HEK293T (cell line): ENCODE measurements around the gene TOMM22.

ENCODE experiments used
- CTCF ChIA-PET: fragments of 350-600 bp; formaldehyde crosslinking; extraction: SDS; loops from one replicate; lab custom pipeline; 2021; ENCODE audit warnings: antibody characterized with exemption, inconsistent platforms; lab: Yijun Ruan, JAX
- POLR2A ChIA-PET: fragments of 350-600 bp; formaldehyde crosslinking; extraction: SDS; loops from one replicate; lab custom pipeline; 2020; ENCODE audit warnings: antibody characterized with exemption, inconsistent platforms; lab: Yijun Ruan, JAX
- DNase-seq: peaks from one replicate; pipeline ENCODE4 v3.0.0; 2012; ENCODE audit warnings: mixed read lengths; ENCODE audit errors: extremely low spot score
- ARNT ChIP-seq: fragments of 450-650 bp; IDR thresholded peaks from 2 replicates; pipeline ENCODE4 v1.6.1; 2017; ENCODE audit warnings: mild to moderate bottlenecking
- BHLHE40 ChIP-seq: fragments of 450-650 bp; IDR thresholded peaks from 2 replicates; pipeline ENCODE4 v1.6.1; 2016; ENCODE audit warnings: mild to moderate bottlenecking, moderate library complexity, borderline replicate concordance
- CTBP1 ChIP-seq: fragments of 450-650 bp; IDR thresholded peaks from 2 replicates; pipeline ENCODE4 v1.6.1; 2016; ENCODE audit warnings: borderline replicate concordance
- ELF4 ChIP-seq: fragments of 450-650 bp; IDR thresholded peaks from 2 replicates; pipeline ENCODE4 v1.6.1; 2017; ENCODE audit warnings: antibody characterized with exemption
- FOXA1 ChIP-seq: fragments of 450-650 bp; IDR thresholded peaks from 2 replicates; pipeline ENCODE4 v1.6.1; 2016; ENCODE audit warnings: mild to moderate bottlenecking
- FOXK2 ChIP-seq: fragments of 450-650 bp; IDR thresholded peaks from 2 replicates; pipeline ENCODE4 v1.6.1; 2016; ENCODE audit warnings: mild to moderate bottlenecking
- FOXM1 ChIP-seq: fragments of 450-650 bp; IDR thresholded peaks from 2 replicates; pipeline ENCODE4 v1.6.1; 2017; ENCODE audit warnings: mild to moderate bottlenecking, borderline replicate concordance
- HDGF ChIP-seq: fragments of 450-650 bp; IDR thresholded peaks from 2 replicates; pipeline ENCODE4 v1.6.1; 2017; ENCODE audit warnings: antibody characterized with exemption, borderline replicate concordance
- L3MBTL2 ChIP-seq: fragments of 450-650 bp; conservative IDR thresholded peaks from 2 replicates; pipeline ENCODE4 v1.6.1; 2016; ENCODE audit warnings: mild to moderate bottlenecking
- LEF1 ChIP-seq: fragments of 450-650 bp; IDR thresholded peaks from 2 replicates; pipeline ENCODE4 v1.6.1; 2017; ENCODE audit warnings: mild to moderate bottlenecking, borderline replicate concordance
- NFRKB ChIP-seq: fragments of 450-650 bp; IDR thresholded peaks from 2 replicates; pipeline ENCODE4 v1.6.1; 2016; ENCODE audit warnings: mild to moderate bottlenecking, moderate library complexity
- SP1 ChIP-seq: fragments of 450-650 bp; IDR thresholded peaks from 2 replicates; pipeline ENCODE4 v1.6.1; 2017
- SUZ12 ChIP-seq: fragments of 450-650 bp; IDR thresholded peaks from 2 replicates; pipeline ENCODE4 v1.6.1; 2016; ENCODE audit warnings: mild to moderate bottlenecking
- TARDBP ChIP-seq: fragments of 450-650 bp; IDR thresholded peaks from 2 replicates; pipeline ENCODE4 v1.6.1; 2016
- ZNF384 ChIP-seq: fragments of 450-650 bp; IDR thresholded peaks from 2 replicates; pipeline ENCODE4 v1.6.1; 2016
- TF ChIP-seq, protein P1 (sequence below): fragments of 450-650 bp; IDR thresholded peaks from 2 replicates; pipeline ENCODE4 v1.6.1; 2016

TOMM22 gene

DNA sequence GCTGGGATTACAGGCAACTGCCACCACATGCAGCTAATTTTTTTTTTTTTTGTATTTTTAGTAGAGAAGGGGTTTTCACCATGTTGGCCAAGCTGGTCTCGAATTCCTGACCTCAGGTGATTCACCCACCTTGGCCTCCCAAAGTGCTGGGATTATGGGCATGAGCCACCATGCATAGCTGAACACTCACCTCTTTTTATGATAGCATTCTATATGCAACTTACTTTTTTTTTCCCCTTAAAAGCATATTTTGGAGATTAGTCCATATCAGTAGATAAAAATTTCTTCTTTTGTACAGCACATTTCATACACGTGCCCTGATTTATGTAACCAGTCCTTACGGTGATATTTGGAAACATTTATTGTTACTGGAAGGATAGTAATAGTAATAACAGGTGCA, 38.6 kb downstream of the TOMM22 start:
- POLR2A ChIA-PET = interaction anchor here (0.6 to 1.7 kb wide), 2 partner anchors 13 to 80 kb away, joined by 3 to 5 read pairs; no protein-coding TSS in a partner anchor
- CTCF ChIA-PET = no interaction called here
- TF ChIP-seq TARDBP (no peak), BHLHE40 (no peak), ARNT (no peak), FOXA1 (no peak), ELF4 (no peak), L3MBTL2 (no peak), SP1 (no peak), SUZ12 (no peak), ZNF384 (no peak), HDGF (no peak), NFRKB (no peak), LEF1 (no peak), CTBP1 (no peak), FOXM1 (no peak), FOXK2 (no peak)
- TF ChIP-seq, protein P1, sequence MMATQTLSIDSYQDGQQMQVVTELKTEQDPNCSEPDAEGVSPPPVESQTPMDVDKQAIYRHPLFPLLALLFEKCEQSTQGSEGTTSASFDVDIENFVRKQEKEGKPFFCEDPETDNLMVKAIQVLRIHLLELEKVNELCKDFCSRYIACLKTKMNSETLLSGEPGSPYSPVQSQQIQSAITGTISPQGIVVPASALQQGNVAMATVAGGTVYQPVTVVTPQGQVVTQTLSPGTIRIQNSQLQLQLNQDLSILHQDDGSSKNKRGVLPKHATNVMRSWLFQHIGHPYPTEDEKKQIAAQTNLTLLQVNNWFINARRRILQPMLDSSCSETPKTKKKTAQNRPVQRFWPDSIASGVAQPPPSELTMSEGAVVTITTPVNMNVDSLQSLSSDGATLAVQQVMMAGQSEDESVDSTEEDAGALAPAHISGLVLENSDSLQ = no peak
- no peak for DNase-seq

DNA sequence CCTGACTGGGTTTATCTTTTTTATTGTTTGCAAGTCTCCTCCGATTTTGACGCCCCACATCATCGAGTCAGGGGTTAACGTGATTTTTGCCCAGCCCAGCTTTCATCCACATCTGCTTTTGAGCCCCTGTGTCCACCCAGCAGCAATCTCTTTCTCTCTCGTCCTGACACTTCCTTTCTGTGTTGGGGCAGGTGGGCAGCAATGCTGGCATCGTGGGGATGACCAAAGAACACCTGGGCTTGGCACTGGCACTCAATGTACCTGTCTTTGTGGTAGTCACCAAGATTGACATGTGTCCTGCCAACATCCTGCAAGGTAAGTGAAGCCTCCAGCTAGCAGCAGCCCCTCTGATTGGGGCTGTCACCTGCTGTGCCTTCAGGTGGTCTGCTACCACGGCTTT, 39.8 kb downstream of the TOMM22 start:
- POLR2A ChIA-PET = no interaction called here
- DNase-seq = no peak
- CTCF ChIA-PET = interaction anchor here (0.6 to 2.7 kb wide), 2 partner anchors 10 to 12 kb away, joined by 3 to 12 read pairs; no protein-coding TSS in a partner anchor
- TF ChIP-seq, protein P1 = no peak
- no peak for TF ChIP-seq ARNT
- TF ChIP-seq LEF1 = no peak
- no peak for TF ChIP-seq NFRKB
- no peak for TF ChIP-seq TARDBP
- no peak for TF ChIP-seq SUZ12
- no peak for TF ChIP-seq L3MBTL2
- TF ChIP-seq FOXK2 = no peak
- no peak for TF ChIP-seq HDGF
- TF ChIP-seq SP1 = no peak
- no peak for TF ChIP-seq BHLHE40
- no peak for TF ChIP-seq FOXM1
- TF ChIP-seq FOXA1 = no peak
- no peak for TF ChIP-seq CTBP1
- no peak for TF ChIP-seq ZNF384
- TF ChIP-seq ELF4 = no peak

DNA sequence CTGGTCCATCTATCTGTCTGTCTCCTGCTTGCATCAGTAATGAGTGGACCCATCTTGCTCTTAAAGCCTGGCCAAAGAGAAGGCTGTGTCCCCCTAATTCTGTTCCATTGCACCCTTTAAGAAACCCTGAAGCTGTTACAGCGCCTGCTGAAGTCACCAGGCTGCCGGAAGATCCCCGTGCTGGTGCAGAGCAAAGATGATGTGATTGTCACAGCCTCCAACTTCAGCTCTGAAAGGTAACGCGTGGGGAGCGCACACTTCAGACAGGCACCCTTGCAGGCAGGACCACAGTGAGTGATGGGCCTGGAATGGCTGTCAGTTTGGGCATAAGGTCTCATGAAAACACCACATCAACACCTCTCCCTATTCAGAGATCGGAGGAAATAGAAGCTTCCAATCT, 42.4 kb downstream of the TOMM22 start:
- no peak for DNase-seq
- ChIA-PET POLR2A (interaction anchor here (1.1 kb wide), 1 partner anchor 25 kb away, joined by 3 read pairs; no protein-coding TSS in a partner anchor), CTCF (interaction anchor here (0.9 to 1.5 kb wide), 3 partner anchors 11 to 15 kb away, joined by 3 to 6 read pairs (median 4); no protein-coding TSS in a partner anchor)
- TF ChIP-seq ARNT = no peak

DNA sequence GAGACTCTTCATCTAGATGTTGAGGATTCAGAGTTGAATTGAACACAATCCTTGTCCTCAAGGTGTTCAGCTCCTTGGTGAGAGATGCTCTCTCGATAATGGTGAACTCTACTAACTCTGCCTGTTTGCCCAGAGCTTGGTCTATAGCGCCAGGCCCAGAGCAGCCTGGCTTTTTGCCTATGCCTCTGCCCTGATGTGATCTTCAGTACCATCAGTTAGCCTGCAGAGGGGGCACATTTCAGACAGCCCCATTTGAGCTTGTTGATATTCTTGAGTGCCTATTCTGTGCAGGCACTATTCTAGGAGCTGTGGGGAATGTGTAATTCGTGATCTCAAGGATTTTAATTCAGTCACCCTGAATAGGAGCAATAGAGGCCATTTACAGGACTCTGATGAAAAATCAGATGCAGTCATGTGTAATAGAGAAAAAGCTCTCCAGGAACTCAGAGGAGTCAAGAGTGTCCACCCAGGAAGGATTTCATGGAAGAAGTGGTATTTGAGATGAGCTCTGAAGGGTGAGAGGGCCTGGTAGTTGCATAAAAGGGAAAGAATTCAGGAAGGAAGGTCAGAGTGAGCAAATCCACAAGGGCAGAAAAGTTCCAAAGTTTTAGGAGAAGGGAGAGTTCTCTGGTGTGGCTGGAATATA, 43.3 kb downstream of the TOMM22 start:
- DNase-seq = peak; percentile 70
- ChIA-PET POLR2A (interaction anchor here (0.7 to 1.1 kb wide), 2 partner anchors 20 to 25 kb away, joined by 3 read pairs; partner anchors contain the start of gene GTPBP1), CTCF (interaction anchor here (0.9 to 1.5 kb wide), 3 partner anchors 10 to 16 kb away, joined by 3 to 6 read pairs (median 4); no protein-coding TSS in a partner anchor)
- no peak for TF ChIP-seq HDGF
- TF ChIP-seq FOXK2 = peak; percentile 66; the same call in 1 of the 2 replicates
- TF ChIP-seq LEF1 = no peak
- TF ChIP-seq SP1 = no peak

DNA sequence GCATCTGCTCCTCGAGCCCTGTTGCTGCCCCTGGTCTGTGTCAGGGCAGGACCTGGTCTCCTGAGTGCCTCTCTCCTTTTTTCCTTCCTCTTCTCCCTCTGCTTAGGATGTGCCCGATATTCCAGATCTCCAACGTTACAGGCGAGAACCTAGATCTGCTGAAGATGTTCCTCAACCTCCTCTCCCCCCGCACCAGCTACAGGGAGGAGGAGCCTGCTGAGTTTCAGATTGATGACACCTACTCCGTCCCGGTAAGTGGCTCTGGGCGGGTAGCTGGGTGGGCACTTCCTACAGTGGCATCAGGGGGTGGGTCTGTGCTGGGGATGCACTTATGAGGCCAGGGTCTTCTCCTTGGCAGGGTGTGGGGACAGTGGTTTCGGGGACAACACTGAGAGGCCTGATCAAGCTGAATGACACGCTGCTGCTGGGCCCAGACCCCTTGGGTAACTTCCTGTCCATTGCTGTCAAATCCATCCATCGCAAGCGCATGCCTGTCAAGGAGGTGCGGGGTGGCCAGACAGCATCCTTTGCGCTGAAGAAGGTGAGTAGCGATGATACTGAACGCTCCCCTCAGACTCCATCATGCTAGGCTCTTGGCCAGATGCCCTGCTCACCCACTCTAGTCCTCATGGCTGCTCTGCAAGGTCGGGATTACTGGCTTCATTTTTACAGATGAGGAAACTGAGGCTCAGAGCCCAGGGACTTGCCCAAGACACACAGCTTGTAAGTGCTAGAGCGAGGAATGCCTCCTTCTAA, 44.3 kb downstream of the TOMM22 start:
- no peak for DNase-seq
- ChIA-PET CTCF (interaction anchor here (1.5 kb wide), 1 partner anchor 9 kb away, joined by 4 read pairs; no protein-coding TSS in a partner anchor), POLR2A (interaction anchor here (1.4 to 1.9 kb wide), 2 partner anchors 9 kb away, joined by 3 to 4 read pairs; no protein-coding TSS in a partner anchor)
- TF ChIP-seq SP1 = no peak
- no peak for TF ChIP-seq ZNF384
- TF ChIP-seq, protein P1 = no peak
- TF ChIP-seq HDGF = no peak
- TF ChIP-seq ARNT = no peak
- no peak for TF ChIP-seq BHLHE40
- no peak for TF ChIP-seq TARDBP
- TF ChIP-seq FOXK2 = no peak
- TF ChIP-seq ELF4 = no peak

DNA sequence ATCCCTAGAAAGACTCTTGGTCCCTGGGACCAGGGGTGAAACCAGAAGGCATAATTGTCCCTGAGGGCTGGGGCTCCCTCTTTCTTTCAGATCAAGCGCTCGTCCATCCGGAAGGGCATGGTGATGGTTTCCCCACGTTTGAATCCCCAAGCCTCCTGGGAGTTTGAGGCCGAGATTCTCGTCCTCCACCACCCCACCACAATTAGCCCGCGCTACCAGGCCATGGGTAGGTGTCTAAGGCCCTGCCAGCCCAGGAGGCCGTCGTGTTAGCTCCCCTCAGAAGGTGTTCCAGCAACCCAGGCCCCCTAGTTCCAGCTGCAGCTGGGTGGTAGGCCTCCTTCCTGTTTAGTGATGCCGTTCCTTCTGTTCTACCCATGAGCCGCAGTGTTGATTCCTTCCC, 45.4 kb downstream of the TOMM22 start:
- CTCF ChIA-PET = no interaction called here
- DNase-seq = no peak
- TF ChIP-seq SUZ12 = no peak
- TF ChIP-seq NFRKB = no peak
- no peak for TF ChIP-seq FOXM1
- no peak for TF ChIP-seq TARDBP
- no peak for TF ChIP-seq BHLHE40
- no peak for TF ChIP-seq SP1
- TF ChIP-seq ELF4 = no peak
- TF ChIP-seq LEF1 = no peak
- no peak for TF ChIP-seq HDGF
- no peak for TF ChIP-seq FOXA1
- TF ChIP-seq L3MBTL2 = no peak
- TF ChIP-seq, protein P1 = no peak
- TF ChIP-seq ARNT = no peak
- TF ChIP-seq ZNF384 = no peak
- POLR2A ChIA-PET = interaction anchor here (1.4 to 1.9 kb wide), 2 partner anchors 8 to 10 kb away, joined by 3 to 4 read pairs; no protein-coding TSS in a partner anchor
